ENCODE measurements around the gene ZNF324B. TPM values are rescaled to one million over a fixed set of nuclear protein-coding genes. Genes with fewer than 3 reads are reported as not detected.

The ZNF324B gene
- total and polyA plus RNA-seq, 2 of the 4 experiments (the other 2 are of a cell fraction): 3.5 to 4.1 TPM

- Histone ChIP-seq H3K9me3 (ENCODE audit: control insufficient read depth, insufficient read depth, low read length) (no peaks in the 10 kb centered on the region), H4K20me1 (ENCODE audit: insufficient read depth, low read length) (no peaks in the 10 kb centered on the region), H3K36me3 (ENCODE audit: control insufficient read depth, insufficient read depth, low read length) (peaks cover 11% of the 10 kb centered on the region), H4K91ac (ENCODE audit: insufficient read depth, low read depth, low read length) (no peak overlapping the region), H4K5ac (ENCODE audit: low read depth, low read length) (no peak overlapping the region), H3K27ac (ENCODE audit: insufficient read depth, low read length) (no peak overlapping the region), H2BK5ac (ENCODE audit: low read depth, low read length, poor library complexity, severe bottlenecking) (no peak overlapping the region), H3K4me3 (ENCODE audit: insufficient read depth, low read depth, low read length) (no peak overlapping the region), H3K23ac (ENCODE audit: low read depth, low read length) (no peak overlapping the region), H2AK5ac (ENCODE audit: low read depth, low read length) (no peak overlapping the region), H3K9ac (ENCODE audit: low read depth, low read length) (no peak overlapping the region), H3K4me2 (ENCODE audit: low read depth, low read length) (no peak overlapping the region), H4K8ac (ENCODE audit: low read depth in 2 of 2, low read length in 2 of 2) (no peak overlapping the region), H2BK20ac (ENCODE audit: low read depth, low read length) (no peak overlapping the region), H2BK15ac (ENCODE audit: low read depth, low read length) (no peak overlapping the region), H3K18ac (ENCODE audit: low read depth, low read length) (no peak overlapping the region), H3K14ac (replicated peaks; ENCODE audit: low read depth, low read length) (no peak overlapping the region), H3K56ac (ENCODE audit: extremely low read depth, insufficient read depth, low read length) (no peak overlapping the region), H3K27me3 (ENCODE audit: control insufficient read depth, insufficient read depth, low read length) (no peaks in the 10 kb centered on the region), H3K4ac (ENCODE audit: low read depth, low read length) (no peak overlapping the region), H3K9me1 (ENCODE audit: insufficient read depth, low read length) (peaks cover 12% of the 10 kb centered on the region), H3K4me1 (ENCODE audit: control insufficient read depth, insufficient read depth, low read length) (peaks cover 7% of the 10 kb centered on the region; the same call in 1 of the 2 replicates), H2AFZ (replicated peaks; ENCODE audit: low read length, poor library complexity) (no peak overlapping the region), H2BK120ac (ENCODE audit: low read depth, low read length) (no peak overlapping the region), H3K79me1 (ENCODE audit: low read depth in 1 of 2, low read length in 2 of 2) (peaks cover 6 to 19% of the 10 kb centered on the region in 2 experiments; a peak in 2 of 4 replicates), H2AK9ac (replicated peaks; ENCODE audit: low read depth, low read length, poor library complexity) (no peak overlapping the region)
- no CpG with 5 or more reads among the region's 2 CpGs for WGBS, 2 experiments (ENCODE audit: extremely low coverage in 2 of 2, insufficient read length in 1 of 2)
- ATAC-seq (ENCODE audit: low read depth): no peak
- dilution Hi-C loops (cut with HindIII; ENCODE audit: low sequenced_read_pairs, unreplicated experiment): no loop called here
- ChIA-PET CTCF (no interaction called here), POLR2A (ENCODE audit: unreplicated experiment) (no interaction called here)
- intact Hi-C loops (cut with micrococcal nuclease): no loop called here
- DNase-seq: no peak
- in situ Hi-C loops (cut with MboI; ENCODE audit: low sequenced_read_pairs): no loop called here
- BruUV-seq (replicated peaks): no TSS peak
- no peak for TF ChIP-seq ELK1 (IDR thresholded peaks at IDR 0.05; ENCODE audit: borderline replicate concordance, low read depth, low read length)
- TF ChIP-seq MAFK (IDR thresholded peaks at IDR 0.05; ENCODE audit: low read depth, low read length): no peak
- TF ChIP-seq FOS (IDR thresholded peaks at IDR 0.05; ENCODE audit: low read depth, low read length): no peak
- no peak for TF ChIP-seq RCOR1 (IDR thresholded peaks at IDR 0.05; ENCODE audit: insufficient replicate concordance, low read length)
- TF ChIP-seq CEBPB (IDR thresholded peaks at IDR 0.05; ENCODE audit: low read depth, low read length): no peak
- TF ChIP-seq, protein P1, sequence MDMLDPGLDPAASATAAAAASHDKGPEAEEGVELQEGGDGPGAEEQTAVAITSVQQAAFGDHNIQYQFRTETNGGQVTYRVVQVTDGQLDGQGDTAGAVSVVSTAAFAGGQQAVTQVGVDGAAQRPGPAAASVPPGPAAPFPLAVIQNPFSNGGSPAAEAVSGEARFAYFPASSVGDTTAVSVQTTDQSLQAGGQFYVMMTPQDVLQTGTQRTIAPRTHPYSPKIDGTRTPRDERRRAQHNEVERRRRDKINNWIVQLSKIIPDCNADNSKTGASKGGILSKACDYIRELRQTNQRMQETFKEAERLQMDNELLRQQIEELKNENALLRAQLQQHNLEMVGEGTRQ (IDR thresholded peaks at IDR 0.05; ENCODE audit: low read depth, low read length): no peak
- no peak for TF ChIP-seq CTCF (conservative IDR thresholded peaks at IDR 0.05; ENCODE audit: low read depth, low read length)
- no peak for TF ChIP-seq MAZ (IDR thresholded peaks at IDR 0.05; ENCODE audit: borderline replicate concordance, low read depth, low read length)
- no peak for TF ChIP-seq NFE2L2 (IDR thresholded peaks at IDR 0.05; ENCODE audit: low read depth, low read length)
- TF ChIP-seq RAD21 (IDR thresholded peaks at IDR 0.05; ENCODE audit: low read length): no peak
- no peak for TF ChIP-seq RFX5 (IDR thresholded peaks at IDR 0.05; ENCODE audit: low read depth, low read length)
Measured at GRCh38 chr19:58480831-58481230, 29.4 kb downstream of the ZNF324B start.
